ENCODE results near the gene GCK.

The GCK gene

GRCh38 chr7:44189993-44190872, 994 bp upstream of the GCK start:
- no peak for DNase-seq (ENCODE audit: low read depth)
- no peak overlapping the region for H3K4me3 ChIP-seq (ENCODE audit: low read depth, low read length)
- no peak for TF ChIP-seq CTCF (IDR thresholded peaks at IDR 0.05; ENCODE audit: low read depth, low read length, missing control alignments)
- in situ Hi-C loops (cut with HindIII; ENCODE audit: low sequenced_read_pairs), result loop anchor here (10.0 kb wide), 1 partner anchor 125 kb away; the partner anchor contains the start of gene PGAM2

GRCh38 chr7:44188480-44189225, 586 bp downstream of the GCK start:
- in situ Hi-C loops (cut with HindIII; ENCODE audit: low sequenced_read_pairs), result no loop called here
- no peak overlapping the region for H3K4me3 ChIP-seq (ENCODE audit: low read depth, low read length)
- TF ChIP-seq CTCF (IDR thresholded peaks at IDR 0.05; ENCODE audit: low read depth, low read length, missing control alignments), result no peak
- no peak for DNase-seq (ENCODE audit: low read depth)

GRCh38 chr7:44187636-44188416, 1.4 kb downstream of the GCK start:
- no peak for TF ChIP-seq CTCF (IDR thresholded peaks at IDR 0.05; ENCODE audit: low read depth, low read length, missing control alignments)
- no peak overlapping the region for H3K4me3 ChIP-seq (ENCODE audit: low read depth, low read length)
- in situ Hi-C loops (cut with HindIII; ENCODE audit: low sequenced_read_pairs), result no loop called here
- DNase-seq (ENCODE audit: low read depth), result no peak

GRCh38 chr7:44186736-44187135, 2.5 kb downstream of the GCK start:
- no peak overlapping the region for H3K4me3 ChIP-seq (ENCODE audit: low read depth, low read length)
- TF ChIP-seq CTCF (IDR thresholded peaks at IDR 0.05; ENCODE audit: low read depth, low read length, missing control alignments), result no peak
- no peak for DNase-seq (ENCODE audit: low read depth)
- in situ Hi-C loops (cut with HindIII; ENCODE audit: low sequenced_read_pairs), result no loop called here

- in situ Hi-C loops (cut with HindIII; ENCODE audit: low sequenced_read_pairs), result no loop called here
Measured at GRCh38 chr7:44185729-44186128, 3.5 kb downstream of the GCK start.

More at GRCh38 chr7:44185729-44186128, 3.5 kb downstream of the GCK start:
- TF ChIP-seq CTCF (IDR thresholded peaks at IDR 0.05; ENCODE audit: low read depth, low read length, missing control alignments), result no peak
- no peak for DNase-seq (ENCODE audit: low read depth)
- H3K4me3 ChIP-seq (ENCODE audit: low read depth, low read length), result no peak overlapping the region

All from astrocyte of the cerebellum (primary cell).